HG02938 (cell line): ENCODE data around the gene NME3.

Source experiments
- ATAC-seq: cut with Tn5 transposase; IDR thresholded peaks from one replicate; pipeline ENCODE4 v1.9.1; 2021; ENCODE audit warnings: mild to moderate bottlenecking, moderate library complexity; ENCODE audit not compliant: unreplicated experiment

NME3 gene

DNA sequence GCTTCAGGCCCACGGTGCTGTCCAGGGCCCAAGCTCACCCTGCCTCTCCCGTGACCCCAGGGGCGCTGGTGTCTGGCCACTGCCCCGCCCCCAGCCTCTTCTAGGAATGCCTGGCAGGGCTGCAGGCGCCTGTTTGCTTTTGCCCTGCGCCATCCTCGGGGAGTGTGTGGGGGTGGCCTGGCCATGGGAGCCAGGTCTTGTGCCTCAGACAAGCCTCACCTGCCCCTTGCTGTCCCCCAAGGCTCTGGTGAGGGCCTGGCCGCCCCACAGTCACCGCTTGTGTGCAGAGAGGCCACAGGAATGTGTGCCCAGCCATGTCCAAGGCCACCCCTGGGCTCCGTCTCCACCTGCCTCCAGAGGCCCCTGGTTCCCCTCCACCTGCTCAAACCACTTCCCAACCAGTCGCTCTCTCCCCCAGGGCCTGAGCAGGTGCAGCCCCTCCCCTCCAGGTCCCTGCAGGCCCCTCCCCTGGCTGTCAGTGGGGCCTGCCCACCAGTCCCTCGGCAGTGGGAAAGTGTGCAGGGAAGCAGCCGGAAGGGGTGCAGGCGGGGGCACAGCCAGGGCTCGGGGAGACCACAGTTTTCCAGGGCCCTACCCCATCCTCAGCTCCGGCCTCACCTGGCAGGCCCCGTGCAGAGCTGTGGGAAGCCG, 23.0 kb upstream of the NME3 start:
- ATAC-seq = no peak

DNA sequence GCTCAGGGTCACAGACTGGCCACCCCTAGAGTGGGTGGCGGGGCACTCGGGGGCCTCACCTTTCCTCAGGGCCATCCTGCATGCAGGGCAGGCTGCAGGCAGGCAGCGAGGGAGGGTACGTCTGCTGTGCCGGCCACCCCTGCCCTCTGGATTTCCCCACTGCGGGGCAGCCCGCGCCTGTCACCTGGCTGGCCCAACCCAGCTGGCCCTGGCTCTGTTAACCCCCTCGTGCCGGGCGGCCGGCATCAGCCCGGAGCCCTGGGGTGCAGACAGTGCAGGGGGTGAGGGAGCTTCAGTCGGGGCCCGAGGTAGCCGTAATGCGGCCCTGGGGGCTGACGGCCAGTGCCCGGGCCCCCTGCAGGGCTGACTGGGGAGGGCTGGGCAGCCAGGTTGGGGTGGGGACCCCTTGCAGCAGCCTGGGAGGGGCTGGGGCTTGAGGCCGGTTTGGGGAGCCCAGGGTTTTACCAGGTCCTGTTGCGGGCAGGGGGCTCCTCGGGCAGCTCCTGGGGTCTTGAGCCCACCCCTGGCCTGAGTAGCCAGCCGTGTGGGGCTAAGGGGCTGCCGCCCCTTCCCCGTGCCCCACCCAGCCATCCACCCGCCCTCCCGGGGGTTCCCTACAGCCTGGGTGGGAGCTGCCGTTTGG, 22.4 kb upstream of the NME3 start, which contains the start of gene IGFALS:
IGFALS (minus strand) TSS at position 128 of the 643 bp plus-strand sequence; CDS start at position 75, 53 bp downstream.
- no peak for ATAC-seq

DNA sequence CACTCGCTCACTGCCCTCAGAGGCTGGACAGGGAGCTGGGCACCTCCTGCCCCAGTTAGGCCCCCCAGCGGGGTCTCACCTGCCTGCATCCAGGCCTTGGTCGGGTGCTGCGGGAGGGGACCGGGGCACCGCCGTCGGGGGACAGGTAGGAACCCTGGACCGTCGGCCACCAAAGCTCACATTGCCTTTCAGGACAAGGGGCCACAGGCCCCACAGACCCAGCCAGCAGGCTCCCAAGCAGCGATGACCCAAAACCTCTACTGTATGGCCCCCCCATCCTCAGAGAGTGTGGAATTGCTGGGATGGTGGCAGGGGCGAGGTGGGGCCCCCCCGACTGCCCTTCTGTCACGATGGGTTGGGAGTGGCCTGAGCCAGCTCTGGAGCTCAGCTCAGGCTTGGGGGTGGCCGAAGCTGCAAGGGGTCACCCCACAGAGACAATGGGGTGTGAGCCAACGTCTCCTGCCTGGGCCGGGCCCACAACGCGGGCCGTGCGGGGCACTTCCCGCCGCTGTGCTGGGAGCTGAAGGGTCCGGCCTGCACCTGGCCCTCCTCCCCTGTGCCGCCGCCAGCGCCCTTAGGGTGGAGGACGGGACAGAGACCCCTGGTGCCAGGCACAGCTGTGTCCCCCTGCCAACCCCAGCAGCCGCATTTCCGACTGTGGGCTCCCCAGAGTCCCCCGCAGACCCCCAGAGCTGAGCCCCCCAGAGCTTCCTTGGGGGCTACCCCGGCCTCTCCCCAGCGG, 21.7 kb upstream of the NME3 start:
- no peak for ATAC-seq

DNA sequence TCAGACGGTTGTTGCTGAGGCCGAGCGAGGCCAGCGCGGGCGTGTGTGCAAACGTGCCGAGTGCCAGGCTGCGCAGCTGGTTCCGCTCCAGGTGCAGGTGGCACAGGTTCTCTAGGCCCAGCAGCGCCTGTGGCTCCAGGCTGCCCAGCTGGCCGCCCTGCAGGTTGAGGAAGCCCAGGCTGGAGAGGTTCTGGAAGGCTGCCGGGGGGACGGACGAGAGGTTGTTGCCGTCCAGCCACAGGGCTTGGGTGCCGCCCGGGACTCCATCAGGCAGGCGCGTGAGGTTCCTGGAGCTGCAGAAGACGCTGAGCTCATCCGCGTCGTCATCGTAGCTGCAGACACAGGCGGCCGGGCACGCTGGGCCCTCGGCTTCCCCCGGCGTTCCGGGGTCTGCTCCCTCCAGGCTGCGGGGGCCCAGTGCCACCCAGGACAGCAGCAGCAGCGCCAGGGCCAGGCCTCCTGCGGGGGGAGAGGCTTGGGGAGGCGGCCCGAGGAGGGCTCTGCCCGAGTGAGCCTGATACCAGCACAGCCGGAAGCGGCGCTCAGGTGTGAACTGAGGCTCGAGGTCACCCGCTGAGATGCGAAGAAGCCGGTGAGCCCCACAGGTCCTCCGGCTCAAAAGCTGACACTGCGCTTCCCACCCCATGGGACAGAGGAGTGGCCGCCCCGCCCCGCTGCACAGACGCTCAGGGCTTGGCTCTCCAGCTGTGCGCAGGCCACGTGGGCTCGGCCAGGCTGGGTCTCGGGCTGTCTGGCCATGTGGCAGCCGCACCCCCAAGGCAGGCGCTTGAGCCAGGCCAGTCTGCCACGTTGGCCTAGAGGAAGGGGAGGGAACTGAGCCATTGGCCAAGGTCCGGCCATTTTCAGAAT, 20.8 kb upstream of the NME3 start:
- no peak for ATAC-seq

DNA sequence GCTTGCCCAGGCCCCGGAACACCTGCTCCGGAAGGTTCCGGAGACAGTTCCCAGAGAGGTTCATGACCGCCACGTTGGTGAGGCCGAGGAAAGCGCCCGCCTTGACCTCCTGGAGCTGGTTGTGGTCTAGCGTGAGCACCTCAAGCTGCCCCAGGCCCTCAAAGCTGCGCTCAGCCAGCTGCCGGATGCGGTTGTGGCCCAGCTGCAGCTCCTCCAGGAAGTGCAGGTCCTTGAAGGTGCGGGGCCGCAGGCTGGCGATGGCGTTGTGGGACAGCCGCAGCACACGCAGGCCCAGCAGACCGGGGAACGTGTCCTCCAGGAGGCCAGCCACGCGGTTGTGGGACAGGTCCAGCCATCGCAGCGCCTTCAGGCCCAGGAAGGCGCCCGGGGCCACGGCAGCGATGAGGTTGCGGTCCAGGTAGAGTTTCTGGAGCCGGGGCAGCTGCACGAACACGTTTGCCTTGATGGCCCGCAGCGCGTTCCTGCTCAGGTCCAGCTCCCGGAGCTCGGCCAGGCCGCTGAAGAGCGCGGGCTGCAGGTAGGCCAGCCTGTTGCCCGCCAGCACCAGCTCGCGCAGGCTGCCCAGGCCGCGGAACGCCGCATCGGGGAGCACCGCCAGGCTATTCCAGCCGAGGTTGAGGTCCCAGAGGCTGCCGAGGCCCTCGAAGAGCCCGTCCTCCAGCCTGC, 20.1 kb upstream of the NME3 start:
- ATAC-seq = no peak

DNA sequence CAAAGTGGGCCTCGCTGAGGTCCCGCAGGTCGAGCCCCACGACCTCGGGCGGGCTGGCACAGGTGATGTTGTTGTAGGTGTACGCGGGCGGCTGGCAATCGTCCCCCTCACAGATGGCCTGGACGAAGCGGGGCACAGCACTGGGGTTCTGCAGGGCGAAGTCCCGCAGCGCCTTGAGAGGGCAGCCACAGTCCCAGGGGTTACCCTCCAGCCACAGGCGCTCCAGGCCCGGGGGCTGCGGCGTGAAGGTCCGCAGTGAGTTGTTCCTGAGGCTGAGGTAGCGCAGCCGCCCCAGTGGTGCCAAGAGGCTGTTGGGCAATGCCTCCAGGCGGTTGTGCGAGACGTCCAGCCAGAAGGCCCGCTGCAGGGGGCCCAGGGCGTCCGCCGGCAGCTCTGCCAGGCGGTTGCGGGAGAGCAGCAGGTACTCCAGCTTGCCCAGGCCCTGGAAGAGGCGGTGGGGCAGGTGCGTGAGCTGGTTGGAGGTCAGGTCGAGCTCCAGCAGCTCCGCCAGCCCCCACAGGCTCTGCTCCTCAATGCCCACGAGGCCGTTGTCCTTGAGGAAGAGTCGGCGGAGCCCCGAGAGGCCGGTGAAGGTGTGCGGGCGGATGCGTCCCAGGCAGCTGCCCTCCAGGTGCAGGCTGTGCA, 19.4 kb upstream of the NME3 start:
- ATAC-seq = no peak

DNA sequence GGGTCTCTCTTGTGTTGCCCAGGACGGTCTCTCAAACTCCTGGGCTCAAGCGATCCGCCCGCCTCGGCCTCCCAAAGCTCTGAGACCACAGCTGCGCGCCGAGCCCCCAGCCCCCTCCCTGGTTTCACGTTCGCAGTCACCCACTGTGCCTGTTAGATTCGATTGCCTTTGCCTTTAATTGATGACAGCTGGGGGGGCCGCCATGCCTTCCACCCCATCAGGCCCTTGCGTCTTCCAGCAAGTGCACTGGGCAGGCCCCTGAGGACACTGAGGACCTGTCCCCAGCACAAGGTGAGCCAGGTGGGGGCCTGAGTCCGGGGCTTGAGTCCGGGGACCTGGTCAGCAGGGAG, 18.9 kb upstream of the NME3 start:
- no peak for ATAC-seq

DNA sequence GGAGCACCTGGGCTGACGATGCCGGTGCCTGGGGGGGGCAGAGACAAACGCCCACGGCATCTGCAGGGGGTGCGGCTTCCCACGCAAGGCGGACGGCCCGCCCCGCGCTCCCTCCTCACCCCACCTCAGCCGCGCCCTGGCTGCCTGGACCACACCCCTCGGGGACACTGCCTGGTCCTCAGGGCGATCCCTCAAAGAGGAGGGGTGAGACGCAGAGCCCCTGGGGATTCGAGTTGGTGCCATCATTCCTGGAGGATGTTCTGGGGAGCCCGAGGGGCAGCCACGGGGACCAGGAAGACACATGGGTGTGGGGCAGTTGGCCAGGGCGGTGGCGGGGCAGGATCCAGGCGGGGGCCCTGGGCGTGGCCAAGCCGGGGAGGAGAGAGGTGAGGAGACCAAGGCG, 18.3 kb upstream of the NME3 start:
- no peak for ATAC-seq

DNA sequence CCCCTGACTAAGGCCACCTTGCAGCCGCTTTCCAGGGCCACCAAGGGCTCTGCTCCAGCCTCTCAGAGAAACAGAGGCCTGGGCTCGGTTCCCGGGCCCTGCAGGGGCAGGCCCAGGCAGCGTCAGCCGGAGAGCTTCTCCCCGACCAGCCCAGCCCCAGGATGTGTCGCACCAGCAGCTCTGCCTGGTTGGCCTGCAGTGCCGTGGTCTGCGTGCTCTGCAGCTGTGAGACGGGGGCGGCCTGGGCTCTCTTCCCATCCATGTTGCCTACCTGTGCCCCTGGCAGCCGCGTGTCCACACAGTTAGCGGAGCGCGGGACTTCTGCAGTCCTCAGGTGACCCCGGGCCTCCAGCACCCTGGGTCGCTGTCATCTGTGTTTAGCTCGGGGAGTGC, 17.4 kb upstream of the NME3 start:
- ATAC-seq = no peak

DNA sequence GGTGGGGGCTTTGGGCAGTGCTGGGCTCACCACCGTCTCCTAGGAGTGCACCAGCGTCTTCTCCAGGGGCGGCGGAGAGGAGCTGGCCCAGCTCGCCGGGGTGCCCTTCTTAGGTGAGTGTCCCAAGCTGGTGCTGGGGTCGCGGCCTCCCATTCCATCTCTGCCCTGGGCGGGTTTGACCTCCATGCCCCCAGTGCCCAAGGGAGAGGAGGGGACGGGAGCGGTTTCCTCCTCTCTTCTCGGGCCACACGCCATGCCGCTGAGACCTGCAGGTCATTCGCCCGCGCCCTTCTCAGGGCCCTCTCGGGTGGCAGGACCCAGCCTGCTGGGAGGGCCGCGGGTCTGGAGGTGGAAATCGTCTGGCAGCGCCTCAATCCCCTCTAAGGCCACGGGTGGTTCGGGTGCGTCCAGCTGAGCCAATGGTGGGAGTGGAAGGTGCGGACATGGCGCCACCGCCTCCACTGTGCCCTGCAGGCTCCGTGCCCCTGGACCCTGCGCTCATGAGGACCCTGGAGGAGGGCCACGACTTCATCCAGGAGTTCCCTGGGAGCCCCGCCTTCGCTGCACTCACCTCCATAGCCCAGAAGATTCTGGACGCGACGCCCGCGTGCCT, 16.9 kb upstream of the NME3 start:
- ATAC-seq = no peak

DNA sequence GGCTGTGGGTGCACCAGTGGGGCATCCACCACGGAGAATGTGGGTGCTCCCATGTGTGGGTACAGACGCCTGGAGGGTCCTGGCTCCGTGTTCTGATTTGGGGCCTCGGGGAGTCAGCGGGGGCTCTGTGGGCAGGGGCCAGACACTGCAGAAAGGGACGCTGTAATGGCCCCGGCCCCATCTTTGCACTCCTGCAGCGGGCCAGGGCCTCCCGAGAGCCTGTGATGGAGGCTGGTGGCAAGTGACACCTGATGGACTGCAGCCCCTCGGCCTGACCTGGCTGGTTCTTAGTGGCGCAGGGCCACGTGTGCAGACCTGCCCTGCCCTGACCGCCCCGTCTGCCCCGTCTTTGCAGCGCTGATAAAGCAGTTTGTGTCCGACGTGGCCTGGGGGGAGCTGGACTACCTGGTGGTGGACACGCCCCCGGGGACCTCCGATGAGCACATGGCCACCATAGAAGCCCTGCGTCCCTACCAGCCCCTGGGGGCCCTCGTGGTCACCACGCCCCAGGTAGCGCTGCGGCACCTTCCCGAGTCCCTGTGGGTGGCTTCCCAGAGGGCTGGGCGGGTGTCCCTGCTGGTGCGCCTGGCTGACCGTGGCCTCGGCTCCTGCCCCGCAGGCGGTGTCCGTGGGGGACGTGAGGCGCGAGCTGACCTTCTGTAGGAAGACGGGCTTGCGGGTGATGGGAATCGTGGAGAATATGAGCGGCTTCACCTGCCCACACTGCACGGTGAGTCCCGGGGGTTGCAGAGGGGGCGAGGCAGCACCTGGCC, 16.2 kb upstream of the NME3 start:
- ATAC-seq = no peak

DNA sequence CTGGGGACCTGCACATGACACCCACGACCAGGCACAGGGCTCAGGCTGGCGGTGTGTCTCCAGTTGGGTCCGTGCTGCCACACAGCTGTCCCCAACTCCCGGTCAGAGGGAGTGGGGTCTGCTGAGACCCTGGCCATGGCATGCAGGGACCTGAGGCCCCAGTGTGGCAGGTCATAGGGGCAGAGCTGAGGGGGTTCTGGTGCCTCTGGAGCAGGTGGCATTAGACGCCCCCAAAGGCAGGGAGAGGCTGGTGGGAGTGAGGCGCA, 15.6 kb upstream of the NME3 start:
- ATAC-seq = no peak

DNA sequence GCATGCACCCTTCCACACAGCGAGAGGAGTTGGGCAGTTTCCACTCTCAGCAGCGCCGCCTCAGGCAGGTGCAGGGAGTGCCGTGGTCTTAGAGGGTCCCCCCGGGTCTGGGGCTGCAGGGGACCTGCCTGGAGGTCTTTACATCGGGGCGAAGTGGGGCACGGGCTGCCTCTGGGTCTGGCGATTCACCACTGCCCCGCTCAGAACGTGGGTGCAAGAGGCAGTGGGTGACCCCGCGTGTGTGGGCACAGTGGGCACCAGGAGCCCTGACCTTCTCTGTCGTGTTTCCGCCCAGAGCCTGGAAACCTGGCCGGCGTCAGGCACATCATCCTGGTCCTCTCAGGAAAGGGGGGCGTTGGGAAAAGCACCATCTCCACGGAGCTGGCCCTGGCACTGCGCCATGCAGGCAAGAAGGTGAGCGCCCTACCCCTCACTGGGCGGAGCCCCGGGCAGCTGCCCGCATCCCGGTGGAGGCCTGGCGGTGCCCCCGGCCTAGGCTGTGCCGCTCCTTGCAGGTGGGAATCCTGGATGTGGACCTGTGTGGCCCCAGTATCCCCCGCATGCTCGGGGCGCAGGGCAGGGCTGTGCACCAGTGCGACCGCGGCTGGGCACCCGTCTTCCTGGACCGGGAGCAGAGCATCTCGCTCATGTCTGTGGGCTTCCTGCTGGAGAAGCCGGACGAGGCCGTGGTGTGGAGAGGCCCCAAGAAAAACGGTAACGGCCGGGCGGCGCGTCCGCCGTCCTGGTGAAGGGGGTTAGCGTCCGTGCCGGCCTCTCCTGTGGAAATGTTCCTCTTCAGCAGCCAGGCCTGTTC, 15.1 kb upstream of the NME3 start:
- no peak for ATAC-seq

DNA sequence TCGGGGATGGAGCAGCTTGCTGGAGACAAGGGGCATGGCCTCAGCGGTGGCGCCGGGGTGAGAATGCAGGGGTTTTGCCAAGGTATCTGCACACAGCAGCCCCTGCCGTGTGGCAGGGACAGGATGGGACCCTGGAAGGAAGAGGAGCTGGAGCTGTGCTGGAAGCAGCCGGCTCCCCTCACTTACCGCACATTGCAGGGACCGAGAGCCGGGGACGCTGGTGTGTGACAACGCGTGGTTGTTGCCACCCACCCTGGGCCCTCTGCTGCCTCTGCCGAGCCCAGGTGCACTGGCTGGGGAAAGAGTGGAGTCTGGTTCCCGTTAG, 14.5 kb upstream of the NME3 start:
- ATAC-seq = no peak

DNA sequence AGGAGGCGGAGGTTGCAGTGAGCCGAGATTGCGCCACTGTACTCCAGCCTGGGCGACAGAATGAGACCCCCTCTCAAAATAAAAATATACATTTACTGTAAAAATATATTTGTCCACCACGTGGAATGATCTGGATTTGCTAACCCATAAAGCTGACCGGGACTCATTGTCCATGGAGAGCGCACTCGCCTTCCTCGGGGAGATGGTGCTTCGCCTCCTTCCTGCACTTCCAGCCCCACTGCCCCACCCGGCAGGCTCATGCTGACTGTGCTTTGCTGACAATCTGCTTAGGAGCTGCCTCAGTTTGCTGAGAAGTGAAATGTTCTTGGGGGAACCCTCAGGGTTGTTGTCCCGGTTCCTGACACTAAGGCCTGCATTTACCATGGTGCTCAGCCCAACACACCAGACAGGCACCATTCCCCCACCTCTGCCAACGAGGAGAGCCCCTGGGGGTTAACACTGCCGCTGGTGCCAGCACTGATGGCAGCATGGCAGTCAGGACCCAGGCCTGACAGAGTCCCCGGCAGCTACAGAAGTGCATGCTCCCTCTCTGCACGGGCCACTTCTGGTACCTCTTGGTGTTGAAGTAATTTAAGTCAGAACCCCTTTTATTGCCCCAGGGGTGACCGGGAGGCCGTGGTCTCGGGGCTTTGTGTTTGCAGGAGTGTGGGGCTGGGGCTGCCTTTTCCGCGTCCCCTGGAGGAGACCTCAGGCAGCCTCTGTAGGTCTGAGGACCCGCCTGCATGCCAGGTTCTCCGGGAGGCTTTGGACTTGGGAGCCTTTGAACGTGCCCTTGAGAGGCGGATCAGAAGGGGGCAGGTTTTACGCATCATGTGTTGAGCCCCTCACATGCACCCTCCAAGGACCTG, 13.9 kb upstream of the NME3 start:
- ATAC-seq = no peak

DNA sequence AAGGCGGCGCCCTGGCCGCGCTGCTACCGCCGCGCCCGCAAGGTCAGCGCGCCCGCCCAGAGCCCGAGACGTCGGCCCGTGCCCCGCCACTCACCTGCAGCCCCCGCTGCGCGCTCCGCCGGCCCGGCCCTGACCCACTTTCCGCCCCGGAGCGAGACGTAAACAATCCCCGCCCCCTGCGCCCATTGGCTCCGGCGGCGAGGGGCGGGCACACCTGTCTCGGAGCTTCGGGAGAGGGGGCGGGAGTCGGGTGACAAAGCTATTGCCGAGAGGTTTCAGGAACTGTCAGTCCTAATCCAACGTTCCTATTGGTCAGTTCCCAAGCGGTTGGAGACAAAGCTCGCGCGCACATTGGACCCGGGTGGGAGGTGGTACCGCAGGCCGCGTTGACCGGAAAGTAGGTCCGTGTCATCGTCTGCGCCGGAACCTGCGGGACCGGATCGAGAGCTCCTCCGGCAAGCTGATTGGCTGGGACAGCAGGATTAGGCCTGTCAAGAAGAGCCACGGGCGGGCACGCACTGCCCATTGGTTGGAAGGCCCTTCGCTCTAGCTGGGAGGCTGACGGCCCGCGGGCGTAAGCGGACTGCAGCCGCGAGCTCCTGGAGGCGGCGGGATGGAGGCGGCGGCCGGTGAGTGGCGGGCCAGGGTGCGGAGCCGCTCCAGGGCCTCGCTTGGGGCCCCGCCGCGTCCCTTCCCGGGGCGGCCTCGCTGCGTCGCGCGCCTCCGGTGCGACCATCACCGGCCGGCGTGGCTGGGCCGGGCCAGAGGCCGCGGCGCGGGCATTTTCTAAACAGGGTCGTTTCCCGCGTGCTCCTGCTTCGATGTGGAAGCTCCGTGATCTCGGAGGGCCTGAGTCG, 11.3 kb upstream of the NME3 start, which contains the start of the genes NUBP2 and SPSB3:
NUBP2 (plus strand) TSS at position 553 of the 857 bp plus-strand sequence; CDS start at position 614, 61 bp downstream.
SPSB3 (minus strand) TSS at position 164 of the 857 bp plus-strand sequence. CDS start 1,088 bp downstream, outside the sequence.
- peak; percentile 88 for ATAC-seq
